Ecto neural progenitor cell (in vitro differentiated cells): ENCODE data around the gene TMEM18.

ENCODE experiments used
- DNase-seq: peaks from one replicate; pipeline ENCODE4 v3.0.0-alpha.2; 2018; ENCODE audit warnings: low spot score

Gene TMEM18

DNA sequence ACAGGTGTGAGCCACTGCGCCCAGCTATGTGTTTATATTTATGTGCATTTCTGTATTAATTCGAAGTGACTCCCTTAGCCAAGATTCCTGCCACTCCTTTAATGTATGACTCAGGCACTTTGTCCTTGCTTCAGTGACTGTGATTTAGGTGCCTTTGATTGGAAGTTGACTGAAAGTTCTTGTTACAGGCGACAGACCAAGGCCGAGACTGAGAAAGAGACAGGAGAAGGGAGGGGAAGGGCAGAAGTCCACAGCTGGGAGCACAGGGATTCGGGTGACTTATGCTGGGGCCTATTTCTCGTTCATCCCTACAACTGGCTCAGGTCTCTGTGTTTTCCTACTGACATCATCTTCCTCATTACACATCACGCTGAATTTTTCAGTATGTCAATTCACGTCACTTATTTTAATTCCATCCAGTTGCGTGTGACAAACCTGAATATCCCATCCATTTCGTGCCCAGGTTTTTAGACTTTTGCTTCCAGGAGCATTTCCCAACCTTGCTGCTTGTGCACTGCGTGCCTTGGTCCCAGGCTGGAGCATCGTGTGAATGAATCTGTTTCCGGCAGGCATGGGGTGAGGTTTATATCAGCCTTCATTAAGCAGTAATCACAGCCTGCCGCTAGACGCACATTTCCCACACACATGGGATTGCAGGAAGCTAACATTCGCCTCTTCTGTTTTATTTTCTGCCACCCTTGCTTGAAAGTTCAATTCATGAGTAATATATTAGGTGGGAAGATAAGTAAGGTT is 42.4 kb downstream of the TMEM18 start:
- no peak for DNase-seq

GRCh38 chr2:634041-634440 is 43.2 kb downstream of the TMEM18 start:
- DNase-seq, result peak; percentile 36

- no peak for DNase-seq
Observed at GRCh38 chr2:633371-633770, 43.8 kb downstream of the TMEM18 start.

GRCh38 chr2:632471-632870 is 44.7 kb downstream of the TMEM18 start:
- DNase-seq, result no peak

DNA sequence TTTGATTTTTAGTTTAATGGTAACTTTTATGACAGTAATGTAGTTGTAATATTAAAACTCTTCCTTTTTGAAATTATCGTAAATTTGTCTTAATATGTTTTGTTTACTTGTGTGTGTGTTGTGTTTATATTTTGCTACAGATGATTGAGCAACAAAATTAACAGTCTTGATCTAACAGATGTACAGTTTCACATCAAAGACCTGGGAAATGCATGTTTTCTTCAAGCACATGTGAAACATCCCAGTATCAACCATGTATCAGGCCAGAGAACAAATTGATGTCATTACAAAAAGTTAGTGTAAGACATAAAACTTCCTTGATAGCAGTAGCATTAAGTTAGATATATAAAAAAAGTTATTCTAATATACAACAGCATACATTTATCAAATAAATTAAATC is 45.5 kb downstream of the TMEM18 start:
- DNase-seq, result no peak

DNA sequence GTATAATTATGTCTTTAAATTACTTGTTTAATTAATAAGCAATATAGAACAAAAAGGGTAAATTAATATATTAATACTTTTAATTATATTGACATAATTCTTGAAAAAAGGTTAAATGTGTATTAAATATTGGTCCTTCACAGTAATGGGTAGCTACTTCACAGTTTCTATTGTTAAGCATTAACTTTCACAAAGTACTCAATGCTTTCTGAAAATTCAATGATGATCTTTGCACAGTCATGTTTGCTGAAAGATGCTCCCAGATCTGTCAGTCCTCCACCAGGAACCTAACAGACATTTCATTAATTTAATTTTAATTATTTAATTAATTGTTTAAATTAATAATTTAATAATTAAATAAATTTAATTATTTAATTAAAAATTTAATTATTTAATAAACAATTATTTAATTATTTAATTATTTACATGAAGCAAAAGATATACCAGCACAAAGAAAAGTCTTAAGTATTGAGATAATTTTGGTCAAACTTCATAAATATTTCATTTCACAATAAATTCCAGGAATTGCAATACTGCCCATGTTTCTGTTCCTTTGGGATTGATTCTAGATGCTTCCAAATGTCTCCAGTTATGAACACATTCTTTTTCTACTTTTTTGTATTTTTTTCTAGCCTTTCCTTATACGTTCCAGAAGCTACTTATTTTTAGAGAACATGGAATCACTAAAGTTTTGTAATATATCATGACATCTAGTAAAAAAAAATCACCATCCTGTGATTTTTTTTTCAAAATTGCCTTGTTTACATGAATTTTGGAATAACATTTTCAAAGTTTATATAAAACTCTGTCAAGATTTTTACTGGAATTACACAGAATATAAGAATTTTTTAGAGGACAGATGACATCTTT is 46.5 kb downstream of the TMEM18 start:
- no peak for DNase-seq

- no peak for DNase-seq
Observed at GRCh38 chr2:629961-630360, 47.2 kb downstream of the TMEM18 start.

GRCh38 chr2:628651-629050 is 48.6 kb downstream of the TMEM18 start:
- DNase-seq, result peak; percentile 32

DNA sequence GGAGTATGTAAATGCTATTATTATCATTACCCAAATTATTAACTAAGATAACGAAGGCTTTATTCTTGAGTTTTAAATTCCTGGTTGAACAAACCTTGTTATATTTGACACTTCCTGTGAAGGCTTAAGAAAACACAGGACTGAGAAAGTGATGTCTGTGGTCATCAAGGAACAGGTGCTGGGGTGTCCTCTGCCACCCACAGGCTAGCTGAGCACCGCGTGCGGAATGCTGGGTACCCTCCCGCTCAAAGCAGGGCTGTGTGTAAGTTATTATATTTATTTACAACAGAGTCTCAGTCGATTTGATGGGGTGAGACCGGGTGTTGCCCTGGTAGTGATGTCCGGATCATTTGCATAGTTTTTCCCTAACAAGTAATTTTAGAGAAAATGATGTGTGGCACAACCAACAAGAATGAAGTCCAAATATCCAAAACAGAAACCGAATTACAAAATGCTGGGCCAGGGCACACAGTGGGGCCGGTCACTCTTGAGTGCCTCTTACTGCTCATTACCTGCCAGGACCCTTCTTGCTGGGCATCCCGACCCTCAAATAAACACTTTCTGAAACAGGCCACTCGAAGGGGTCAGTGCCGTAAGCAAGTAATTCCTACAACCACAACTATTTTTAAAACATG is 49.2 kb downstream of the TMEM18 start:
- DNase-seq, result no peak

DNA sequence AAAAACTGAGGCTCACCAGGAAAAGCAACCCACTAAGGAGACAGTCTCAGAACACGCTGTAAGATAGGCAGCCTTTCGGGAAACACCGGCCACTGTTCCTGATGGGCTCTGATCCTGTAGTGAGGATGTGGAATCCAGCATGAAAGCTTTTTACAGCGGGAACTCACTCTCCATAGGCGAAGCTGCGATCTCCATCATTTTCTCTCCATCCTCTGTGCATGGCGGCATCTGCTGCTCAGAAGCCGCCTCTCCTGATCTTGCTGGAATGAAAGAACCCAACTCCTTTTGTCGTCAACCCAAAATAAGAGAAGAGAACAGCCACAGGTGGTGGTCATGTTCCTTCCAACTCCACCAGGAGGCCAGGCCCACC is 49.9 kb downstream of the TMEM18 start:
- DNase-seq, result peak; percentile 34

DNA sequence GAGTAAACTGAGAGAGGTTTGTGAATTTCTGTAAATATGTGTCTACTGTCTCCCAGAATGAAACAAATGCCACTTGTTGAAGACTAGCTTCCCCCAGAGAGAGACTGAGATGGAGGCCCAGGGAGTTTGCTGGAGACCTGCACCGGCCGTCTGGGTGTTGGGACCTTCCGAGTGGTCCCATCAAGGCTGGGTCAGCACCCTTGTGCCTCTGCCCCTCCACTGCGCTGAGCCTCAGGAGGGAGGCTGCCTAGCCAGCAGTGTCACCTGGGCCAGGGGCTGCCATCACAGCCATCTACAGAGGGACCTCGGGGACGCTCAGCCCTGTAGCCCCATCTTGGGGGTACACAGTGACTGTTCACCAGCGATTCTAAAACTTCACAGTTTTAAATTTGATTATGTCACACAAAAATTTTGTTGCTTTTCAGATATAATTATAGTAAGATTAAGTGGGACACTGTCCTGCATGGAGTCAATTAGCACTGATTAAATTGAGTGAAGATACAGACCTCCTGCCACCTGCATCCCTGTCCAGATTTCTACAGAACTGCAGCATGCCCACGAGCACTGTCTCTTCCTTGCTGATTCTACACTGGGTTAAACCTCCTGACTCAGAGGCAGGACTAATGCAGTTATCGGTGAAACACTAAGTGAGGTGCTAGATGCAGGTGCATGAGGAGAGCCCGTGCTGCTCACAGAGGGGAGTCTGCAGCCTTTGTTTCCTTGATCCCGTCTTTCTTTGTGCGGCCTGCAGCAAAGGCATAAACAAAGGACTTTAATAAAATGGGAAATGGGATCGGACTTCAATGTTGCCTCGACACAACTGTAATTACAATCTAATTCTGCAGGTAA is 50.5 kb downstream of the TMEM18 start:
- peak; percentile 39 for DNase-seq

DNA sequence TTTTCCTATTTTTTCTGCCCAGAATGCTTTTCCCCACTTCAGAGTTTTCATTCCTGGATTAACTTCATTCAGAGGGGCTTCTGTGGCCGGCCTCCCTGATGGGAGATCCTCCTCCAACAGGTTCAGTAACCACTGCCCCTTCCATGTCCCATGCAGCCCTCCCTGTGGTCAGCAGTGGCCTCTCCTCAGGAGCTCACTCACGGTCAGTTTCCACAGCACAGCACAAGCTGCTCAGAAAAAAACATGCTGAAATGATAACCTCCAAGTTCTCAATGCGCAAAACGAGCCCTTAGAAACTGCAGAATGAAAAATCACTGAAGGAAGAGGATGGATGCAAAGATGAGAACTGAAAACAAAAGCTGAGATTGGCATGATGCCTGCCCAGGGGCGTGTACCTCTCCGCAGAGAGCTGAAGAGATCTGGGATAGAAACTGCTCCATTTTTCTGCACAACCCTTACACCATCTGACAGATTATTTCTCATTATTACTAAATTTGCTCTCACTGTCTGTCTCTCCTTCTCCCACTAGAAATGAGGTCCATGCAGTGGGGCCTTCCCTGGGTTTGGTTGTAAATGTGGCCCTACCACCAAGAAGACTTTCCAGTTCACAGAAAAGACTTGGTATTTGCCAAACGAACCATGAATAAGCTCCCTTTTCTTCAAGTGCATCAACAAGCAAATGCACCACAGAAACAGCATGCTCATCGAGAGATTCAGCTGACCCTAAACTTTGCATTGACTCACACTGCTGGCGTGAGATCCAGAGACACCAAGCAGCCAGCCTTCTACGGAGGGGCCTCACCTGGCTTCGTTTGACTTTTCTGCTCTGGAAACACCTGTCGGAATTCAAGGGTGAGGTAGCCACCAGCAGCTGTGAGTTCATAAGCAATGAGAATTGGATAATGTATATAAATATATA is 51.5 kb downstream of the TMEM18 start:
- peak; percentile 31 for DNase-seq

DNA sequence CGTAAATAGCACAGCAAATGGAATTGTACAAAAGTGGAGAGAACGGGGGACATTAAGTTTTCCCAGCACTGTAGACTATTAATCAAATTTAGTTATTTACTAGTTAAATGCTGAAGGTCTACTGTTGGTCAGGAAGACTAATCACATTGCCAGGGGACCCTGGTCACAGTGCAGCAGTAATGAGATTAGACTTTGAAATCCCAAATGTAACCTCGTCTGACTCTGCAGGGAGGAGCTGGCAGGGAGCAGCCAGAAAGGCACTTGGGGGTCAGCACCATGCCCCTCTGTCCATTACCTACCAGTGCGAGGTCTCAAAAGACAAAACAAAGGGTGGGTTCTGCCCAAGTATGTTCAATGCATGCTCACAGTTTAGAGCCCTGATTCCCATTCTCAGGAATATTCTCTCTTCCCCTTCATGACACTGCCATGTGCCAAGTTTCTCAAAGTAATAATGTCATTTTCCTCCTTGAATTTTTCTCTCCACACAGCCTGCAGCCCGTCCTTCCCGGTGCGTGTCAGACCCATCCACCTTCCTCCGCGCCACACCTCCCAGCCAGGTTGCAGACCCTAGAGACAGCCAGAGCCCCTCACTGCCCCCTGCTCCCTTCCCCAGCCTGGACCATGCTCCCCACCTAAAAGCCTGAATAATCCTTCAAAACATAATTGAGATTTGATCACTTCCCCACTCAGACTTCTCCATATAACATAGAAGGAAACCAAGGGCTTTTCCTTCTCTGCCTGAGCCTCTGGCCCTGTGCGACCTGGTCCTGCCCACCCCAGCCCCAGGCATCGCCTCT is 52.5 kb downstream of the TMEM18 start:
- DNase-seq, result peak; percentile 39

DNA sequence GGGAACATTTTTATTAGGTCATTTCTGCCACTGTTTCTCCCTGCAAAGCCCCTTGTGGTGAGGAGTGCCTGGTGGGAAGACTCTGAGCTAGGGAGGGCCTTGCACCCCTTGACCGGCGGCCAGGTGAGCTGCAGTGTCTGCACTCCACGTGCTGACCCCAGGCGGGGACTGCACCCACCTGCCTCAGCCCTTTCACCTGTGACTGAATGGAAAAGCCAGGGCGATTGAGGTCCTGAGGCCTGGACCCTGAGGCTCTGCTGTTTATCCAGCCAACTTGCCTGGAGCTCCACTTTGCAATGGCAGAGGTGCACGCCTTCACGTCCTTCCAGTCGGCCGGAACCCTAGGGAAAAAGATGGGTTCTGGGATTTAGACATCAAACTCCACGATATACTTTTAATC is 53.1 kb downstream of the TMEM18 start:
- peak; percentile 29 for DNase-seq

DNA sequence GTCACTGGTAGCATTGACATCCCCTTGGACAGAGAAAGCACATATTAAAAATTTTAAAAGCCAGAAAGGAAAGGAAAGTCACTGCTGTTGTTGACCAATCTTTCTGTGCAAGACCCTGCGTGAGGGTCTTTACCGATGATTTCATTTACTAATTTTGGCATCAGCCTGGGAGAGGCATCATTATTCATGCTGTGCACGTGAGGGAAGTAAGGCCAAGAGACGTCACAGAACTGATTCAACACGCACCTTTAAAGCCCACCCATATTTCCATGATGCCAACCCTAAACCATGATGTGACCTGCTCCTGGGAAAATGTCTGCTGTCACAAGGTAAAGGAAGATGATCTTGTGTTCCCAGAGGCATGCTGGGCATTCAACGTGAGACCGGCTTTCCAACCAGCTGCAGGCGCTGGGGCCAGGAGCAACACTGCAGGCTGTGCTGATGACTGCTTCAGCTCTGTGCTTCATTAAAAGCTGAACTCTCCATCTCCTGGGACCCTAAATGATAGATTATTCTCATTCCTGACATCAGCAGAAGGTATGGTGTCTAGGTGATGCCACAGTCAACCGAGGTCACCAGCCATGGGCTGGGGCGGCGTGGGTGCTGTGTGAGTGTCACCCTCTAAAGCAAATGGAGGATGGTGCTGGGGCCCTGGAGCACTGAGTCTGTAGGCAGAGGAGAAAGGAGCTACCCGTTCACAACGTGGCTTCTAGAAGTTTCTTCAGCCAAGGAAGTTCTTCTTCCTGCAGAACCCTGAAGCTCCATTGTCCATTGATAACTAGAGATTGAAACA is 53.9 kb downstream of the TMEM18 start:
- DNase-seq, result no peak

GRCh38 chr2:622357-622756 is 54.8 kb downstream of the TMEM18 start:
- peak; percentile 22 for DNase-seq

GRCh38 chr2:621303-622099 is 55.7 kb downstream of the TMEM18 start:
- peak; percentile 27 for DNase-seq
